ENCODE measurements around the gene OR2H2.

OR2H2 gene

GRCh38 chr6:29584821-29585220 is at the start of gene OR2H2:
OR2H2 (plus strand) TSS chr6:29585121; CDS start chr6:29587945, 2,824 bp downstream.
- H3K4me3 ChIP-seq (replicated peaks in 1 of 2; ENCODE audit: low read depth in 2 of 2, low read length in 2 of 2), result no peak within 1 kb of the TSS
- no peak for DNase-seq (ENCODE audit: low read depth in 2 of 2)
- TF ChIP-seq CTCF (IDR thresholded peaks at IDR 0.05; ENCODE audit: low read depth, low read length), result no peak

- TF ChIP-seq CTCF (IDR thresholded peaks at IDR 0.05; ENCODE audit: low read depth, low read length), result no peak
- no peak for DNase-seq (ENCODE audit: low read depth in 2 of 2)
- H3K4me3 ChIP-seq (replicated peaks in 1 of 2; ENCODE audit: low read depth in 2 of 2, low read length in 2 of 2), result no peak overlapping the region
These were observed 47.1 kb upstream of the OR2H2 start for GRCh38 chr6:29537714-29538403.

- TF ChIP-seq CTCF (IDR thresholded peaks at IDR 0.05; ENCODE audit: low read depth, low read length), result no peak
- no peak for DNase-seq (ENCODE audit: low read depth in 2 of 2)
These were observed 37.3 kb upstream of the OR2H2 start for GRCh38 chr6:29547573-29547972.

GRCh38 chr6:29552512-29553051 is 32.3 kb upstream of the OR2H2 start:
- no peak for TF ChIP-seq CTCF (IDR thresholded peaks at IDR 0.05; ENCODE audit: low read depth, low read length)
- H3K4me3 ChIP-seq (replicated peaks in 1 of 2; ENCODE audit: low read depth in 2 of 2, low read length in 2 of 2), result no peak overlapping the region
- DNase-seq (ENCODE audit: low read depth in 2 of 2), result peak; percentile 76 to 83

More at GRCh38 chr6:29547573-29547972, 37.3 kb upstream of the OR2H2 start:
- H3K4me3 ChIP-seq (replicated peaks in 1 of 2; ENCODE audit: low read depth in 2 of 2, low read length in 2 of 2), result no peak overlapping the region

- peak; percentile 57 to 68 for DNase-seq (ENCODE audit: low read depth in 2 of 2)
- TF ChIP-seq CTCF (IDR thresholded peaks at IDR 0.05; ENCODE audit: low read depth, low read length), result peak; percentile 12
- H3K4me3 ChIP-seq (replicated peaks in 1 of 2; ENCODE audit: low read depth in 2 of 2, low read length in 2 of 2), result peak overlapping the region in 1 of 2 donors; percentile 22
These were observed 31.5 kb upstream of the OR2H2 start for GRCh38 chr6:29553268-29554057.

- no peak overlapping the region for H3K4me3 ChIP-seq (replicated peaks in 1 of 2; ENCODE audit: low read depth in 2 of 2, low read length in 2 of 2)
- no peak for DNase-seq (ENCODE audit: low read depth in 2 of 2)
- no peak for TF ChIP-seq CTCF (IDR thresholded peaks at IDR 0.05; ENCODE audit: low read depth, low read length)
These were observed 30.2 kb upstream of the OR2H2 start for GRCh38 chr6:29554764-29555163.

Data from cardiac fibroblast (primary cell).